Measurements from ENCODE around the gene KCNJ2. TPM values are rescaled to one million over a fixed set of nuclear protein-coding genes. Genes with fewer than 3 reads are reported as not detected.
A peak's percentile ranks its signal among the peaks of the same experiment; 100 is the strongest.

Gene KCNJ2
- total RNA-seq, 1 donor from 2014 or later = 1.6 TPM

GRCh38 chr17:70205401-70205800, 36.1 kb downstream of the KCNJ2 start:
- DNase-seq (ENCODE audit: low read depth) (peak; percentile 65), FAIRE-seq (no peak)
- H3K27me3 ChIP-seq (ENCODE audit: control insufficient read depth, insufficient read depth, low read length) = no peaks in the 10 kb centered on the region
- H3K36me3 ChIP-seq (ENCODE audit: control insufficient read depth, insufficient read depth, low read length) = no peaks in the 10 kb centered on the region
- TF ChIP-seq, protein P1, sequence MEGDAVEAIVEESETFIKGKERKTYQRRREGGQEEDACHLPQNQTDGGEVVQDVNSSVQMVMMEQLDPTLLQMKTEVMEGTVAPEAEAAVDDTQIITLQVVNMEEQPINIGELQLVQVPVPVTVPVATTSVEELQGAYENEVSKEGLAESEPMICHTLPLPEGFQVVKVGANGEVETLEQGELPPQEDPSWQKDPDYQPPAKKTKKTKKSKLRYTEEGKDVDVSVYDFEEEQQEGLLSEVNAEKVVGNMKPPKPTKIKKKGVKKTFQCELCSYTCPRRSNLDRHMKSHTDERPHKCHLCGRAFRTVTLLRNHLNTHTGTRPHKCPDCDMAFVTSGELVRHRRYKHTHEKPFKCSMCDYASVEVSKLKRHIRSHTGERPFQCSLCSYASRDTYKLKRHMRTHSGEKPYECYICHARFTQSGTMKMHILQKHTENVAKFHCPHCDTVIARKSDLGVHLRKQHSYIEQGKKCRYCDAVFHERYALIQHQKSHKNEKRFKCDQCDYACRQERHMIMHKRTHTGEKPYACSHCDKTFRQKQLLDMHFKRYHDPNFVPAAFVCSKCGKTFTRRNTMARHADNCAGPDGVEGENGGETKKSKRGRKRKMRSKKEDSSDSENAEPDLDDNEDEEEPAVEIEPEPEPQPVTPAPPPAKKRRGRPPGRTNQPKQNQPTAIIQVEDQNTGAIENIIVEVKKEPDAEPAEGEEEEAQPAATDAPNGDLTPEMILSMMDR (IDR thresholded peaks at IDR 0.05; ENCODE audit: insufficient read depth, low read length, severe bottlenecking) = no peak
- no peak overlapping the region for H3K4me3 ChIP-seq (ENCODE audit: low read depth, low read length)

- no peaks in the 10 kb centered on the region for H3K36me3 ChIP-seq (ENCODE audit: control insufficient read depth, insufficient read depth, low read length)
- TF ChIP-seq, protein P1 (IDR thresholded peaks at IDR 0.05; ENCODE audit: insufficient read depth, low read length, severe bottlenecking) = no peak
- DNase-seq (ENCODE audit: low read depth) = no peak
- no peak overlapping the region for H3K4me3 ChIP-seq (ENCODE audit: low read depth, low read length)
- no peak for FAIRE-seq
- H3K27me3 ChIP-seq (ENCODE audit: control insufficient read depth, insufficient read depth, low read length) = no peaks in the 10 kb centered on the region
Observed at GRCh38 chr17:70206361-70207010, 37.2 kb downstream of the KCNJ2 start.

GRCh38 chr17:70207184-70207583, 37.9 kb downstream of the KCNJ2 start:
- H3K27me3 ChIP-seq (ENCODE audit: control insufficient read depth, insufficient read depth, low read length) = no peaks in the 10 kb centered on the region
- H3K36me3 ChIP-seq (ENCODE audit: control insufficient read depth, insufficient read depth, low read length) = no peaks in the 10 kb centered on the region
- TF ChIP-seq, protein P1 (IDR thresholded peaks at IDR 0.05; ENCODE audit: insufficient read depth, low read length, severe bottlenecking) = no peak
- no peak for FAIRE-seq
- no peak for DNase-seq (ENCODE audit: low read depth)
- no peak overlapping the region for H3K4me3 ChIP-seq (ENCODE audit: low read depth, low read length)

DNA sequence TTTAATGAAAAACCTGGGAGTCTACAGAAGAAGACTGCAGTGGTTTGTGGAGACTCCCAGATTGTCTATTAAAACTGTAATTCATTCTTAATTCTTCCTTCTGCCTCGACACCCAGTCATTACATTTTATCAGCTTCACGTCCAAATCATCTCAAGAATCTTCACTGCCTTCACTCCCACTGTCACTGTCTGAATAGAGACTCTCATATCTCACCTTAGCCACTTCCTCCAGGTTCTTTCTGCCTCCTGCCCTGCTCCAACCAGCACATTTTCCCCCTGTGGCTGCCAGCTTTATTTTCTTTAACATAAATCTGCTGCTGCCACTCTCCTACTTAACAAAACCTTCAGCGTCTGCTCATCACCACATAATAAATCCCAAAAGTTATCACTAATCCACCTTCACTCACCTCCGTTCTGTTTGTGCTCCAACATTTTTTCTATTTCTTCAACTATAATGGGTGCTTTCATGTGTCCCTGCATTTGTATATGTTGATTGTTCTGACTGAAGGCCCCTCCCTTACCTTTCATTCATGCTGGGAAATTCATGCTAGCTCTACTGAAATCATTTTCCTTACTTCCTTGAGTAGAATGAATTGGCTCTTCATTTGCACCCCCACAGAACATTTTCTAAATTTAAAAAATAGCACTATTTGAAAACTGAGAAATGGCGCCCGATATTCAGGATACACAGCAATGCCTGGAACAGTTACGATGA, 38.9 kb downstream of the KCNJ2 start:
- FAIRE-seq (peak; percentile 23), DNase-seq (ENCODE audit: low read depth) (no peak)
- no peaks in the 10 kb centered on the region for H3K36me3 ChIP-seq (ENCODE audit: control insufficient read depth, insufficient read depth, low read length)
- H3K4me3 ChIP-seq (ENCODE audit: low read depth, low read length) = no peak overlapping the region
- no peaks in the 10 kb centered on the region for H3K27me3 ChIP-seq (ENCODE audit: control insufficient read depth, insufficient read depth, low read length)
- TF ChIP-seq, protein P1 (IDR thresholded peaks at IDR 0.05; ENCODE audit: insufficient read depth, low read length, severe bottlenecking) = no peak

DNA sequence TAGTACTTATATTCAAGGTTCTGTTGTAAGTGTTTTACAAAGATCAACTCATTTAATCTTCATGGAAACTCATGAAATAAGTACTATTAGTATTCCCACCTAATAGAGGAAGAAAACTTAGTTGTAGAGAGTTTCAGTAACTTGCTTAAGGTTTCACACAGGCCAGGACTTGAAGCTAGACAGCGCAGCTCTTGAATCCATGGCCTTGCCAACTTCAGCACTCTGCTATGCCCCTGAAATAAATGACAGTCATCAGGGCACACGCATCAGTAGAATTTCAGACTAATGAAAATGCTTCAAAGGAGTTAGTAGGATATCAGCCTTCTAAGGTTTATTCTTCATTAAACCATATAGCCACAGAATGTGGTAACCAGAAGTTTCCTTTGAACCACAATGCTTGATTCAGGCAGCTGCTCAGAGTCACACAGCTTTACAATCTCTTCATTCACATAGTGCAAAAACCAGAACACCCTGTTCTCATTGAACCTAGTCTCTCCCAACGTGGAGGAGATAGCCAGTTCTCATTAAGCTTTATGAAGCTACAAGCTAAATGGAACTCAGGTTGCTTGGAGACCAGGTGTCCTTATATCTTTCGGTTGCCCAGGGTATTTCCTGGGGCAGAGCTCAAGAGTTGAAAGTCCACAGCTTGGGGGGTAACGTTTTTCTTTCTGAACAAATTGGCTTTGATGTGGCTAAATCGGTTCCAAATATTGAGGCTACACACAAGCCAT, 39.7 kb downstream of the KCNJ2 start:
- TF ChIP-seq, protein P1 (IDR thresholded peaks at IDR 0.05; ENCODE audit: insufficient read depth, low read length, severe bottlenecking) = no peak
- Histone ChIP-seq H3K27me3 (ENCODE audit: control insufficient read depth, insufficient read depth, low read length) (no peaks in the 10 kb centered on the region), H3K4me3 (ENCODE audit: low read depth, low read length) (no peak overlapping the region), H3K36me3 (ENCODE audit: control insufficient read depth, insufficient read depth, low read length) (no peaks in the 10 kb centered on the region)
- peak; percentile 66 for FAIRE-seq
- DNase-seq (ENCODE audit: low read depth) = no peak

Data from bronchial epithelial cell (primary cell).